ENCODE data around the gene KCP. TPM values are rescaled to one million over a fixed set of nuclear protein-coding genes. Genes with fewer than 3 reads are reported as not detected.

Gene KCP
- total RNA-seq, 1 experiment from 2014 or later = 2.7 TPM

GRCh38 chr7:128939075-128939860, 28.8 kb upstream of the KCP start (continued):
- TF ChIP-seq AFF4 (CRISPR knock-in tag; IDR thresholded peaks at IDR 0.05; ENCODE audit: borderline replicate concordance) (no peak), GTF2I (CRISPR knock-in tag; conservative IDR thresholded peaks at IDR 0.05) (no peak), ZNF219 (CRISPR knock-in tag; IDR thresholded peaks at IDR 0.05; ENCODE audit: borderline replicate concordance) (no peak)

GRCh38 chr7:128938544-128939074, 28.1 kb upstream of the KCP start:
- peaks cover 61% of the 10 kb centered on the region for H3K27me3 Mint-ChIP-seq (ENCODE audit: low read depth)
- no peaks in the 10 kb centered on the region for H3K36me3 Mint-ChIP-seq
- no peak for DNase-seq (ENCODE audit: low spot score)
- peak; percentile 38 for ATAC-seq
- ChIA-PET CTCF (interaction anchor here (1.0 to 2.7 kb wide), 4 partner anchors 9 to 55 kb away, joined by 3 to 29 read pairs (median 6); no protein-coding TSS in a partner anchor), POLR2A (no interaction called here)
- peaks cover 11% of the 10 kb centered on the region for H3K4me1 Mint-ChIP-seq
- TF ChIP-seq PREB (CRISPR knock-in tag; IDR thresholded peaks at IDR 0.05; ENCODE audit: borderline replicate concordance) (no peak), SOX15 (CRISPR knock-in tag; IDR thresholded peaks at IDR 0.05) (no peak), SMAD3 (CRISPR knock-in tag; IDR thresholded peaks at IDR 0.05; ENCODE audit: borderline replicate concordance) (no peak), ZNF512 (CRISPR knock-in tag; IDR thresholded peaks at IDR 0.05; ENCODE audit: borderline replicate concordance) (no peak), EMX1 (CRISPR knock-in tag; IDR thresholded peaks at IDR 0.05) (no peak), CREB1 (CRISPR knock-in tag; IDR thresholded peaks at IDR 0.05) (no peak), MLX (CRISPR knock-in tag; IDR thresholded peaks at IDR 0.05) (no peak), NFE2L1 (CRISPR knock-in tag; IDR thresholded peaks at IDR 0.05) (no peak), MYBL2 (CRISPR knock-in tag; IDR thresholded peaks at IDR 0.05) (no peak), ZNF263 (CRISPR knock-in tag; IDR thresholded peaks at IDR 0.05; ENCODE audit: low read depth) (no peak), ZNF532 (CRISPR knock-in tag; IDR thresholded peaks at IDR 0.05; ENCODE audit: borderline replicate concordance) (no peak), RORB (CRISPR knock-in tag; IDR thresholded peaks at IDR 0.05) (no peak), ZNF317 (CRISPR knock-in tag; IDR thresholded peaks at IDR 0.05; ENCODE audit: borderline replicate concordance, low read depth) (no peak), TEAD1 (CRISPR knock-in tag; IDR thresholded peaks at IDR 0.05) (no peak), FOXJ3 (CRISPR knock-in tag; IDR thresholded peaks at IDR 0.05; ENCODE audit: borderline replicate concordance) (no peak), NR1H2 (CRISPR knock-in tag; IDR thresholded peaks at IDR 0.05) (no peak), ZNF671 (CRISPR knock-in tag; IDR thresholded peaks at IDR 0.05) (no peak), ZBTB43 (CRISPR knock-in tag; IDR thresholded peaks at IDR 0.05) (no peak)
- H3K9me3 Mint-ChIP-seq = no peaks in the 10 kb centered on the region
- no peak overlapping the region for H3K27ac Mint-ChIP-seq
- H3K4me3 Mint-ChIP-seq = peak overlapping the region; percentile 87
